Ectodermal cell (in vitro differentiated cells): Measurements from ENCODE around the gene NR2F1.
A peak's percentile ranks its signal among the peaks of the same experiment; 100 is the strongest.

Source experiments
- H3K27ac ChIP-seq: 2 replicates; pipeline ENCODE4 v1.7.0; 2013; ENCODE audit warnings: mild to moderate bottlenecking, low read depth, low read length; ENCODE audit not compliant: insufficient read depth, poor library complexity, severe bottlenecking
- H3K27me3 ChIP-seq: 2 replicates; pipeline ENCODE4 v1.7.0; 2013; ENCODE audit warnings: mild to moderate bottlenecking, low read length; ENCODE audit not compliant: insufficient read depth, control insufficient read depth, poor library complexity, severe bottlenecking
- H3K36me3 ChIP-seq: one replicate; pipeline ENCODE4 v1.7.0; 2013; ENCODE audit warnings: low read length; ENCODE audit not compliant: control insufficient read depth, insufficient read depth
- H3K4me1 ChIP-seq: one replicate; pipeline ENCODE4 v1.7.0; 2013; ENCODE audit warnings: low read length; ENCODE audit not compliant: control insufficient read depth, insufficient read depth
- H3K4me3 ChIP-seq: 2 replicates; pipeline ENCODE4 v1.7.0; 2013; ENCODE audit warnings: low read depth, low read length, control low read depth; ENCODE audit not compliant: insufficient read depth
- H3K9me3 ChIP-seq: 2 replicates; pipeline ENCODE4 v1.7.0; 2013; ENCODE audit warnings: mild to moderate bottlenecking, low read length, moderate library complexity; ENCODE audit not compliant: control insufficient read depth
- whole genome bisulfite sequencing, 2 experiments: methylation state at CpG; one replicate each; pipeline ENCODE4 v1.1.7; 2013; ENCODE audit warnings: missing lambda C conversion rate in 2 of 2; 5-methylcytosine and 5-hydroxymethylcytosine counted together

NR2F1 gene

GRCh38 chr5:93607367-93608258 lies 24.6 kb downstream of the NR2F1 start:
- no peak overlapping the region for H3K27ac ChIP-seq
- H3K9me3 ChIP-seq = no peaks in the 10 kb centered on the region
- peaks cover 100% of the 10 kb centered on the region for H3K27me3 ChIP-seq
- peak overlapping the region; percentile 16 for H3K4me3 ChIP-seq
- H3K36me3 ChIP-seq = no peaks in the 10 kb centered on the region
- 2% methylated on average over 19 of the region's 19 CpGs for WGBS, 2 experiments
- peaks cover 10% of the 10 kb centered on the region for H3K4me1 ChIP-seq

DNA sequence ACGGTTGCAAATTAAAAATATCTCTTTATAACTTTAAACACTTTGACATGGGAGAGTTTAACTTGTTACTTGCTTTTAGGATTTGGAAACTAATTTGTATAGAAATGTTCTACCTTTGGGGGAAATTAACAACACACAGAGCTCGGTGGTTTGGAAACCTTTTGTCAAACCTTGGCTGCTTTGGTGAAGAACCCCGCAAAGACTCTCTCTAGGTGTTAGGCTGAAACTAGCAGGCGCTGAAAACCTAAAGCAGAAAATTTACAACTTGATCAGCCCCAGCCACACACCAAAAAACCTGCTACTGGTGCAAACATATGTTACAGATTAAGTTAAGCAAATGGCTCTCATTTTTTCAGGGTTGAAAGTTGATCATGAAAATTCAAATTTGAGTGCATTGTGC lies 25.8 kb downstream of the NR2F1 start:
- Histone ChIP-seq H3K9me3 (no peaks in the 10 kb centered on the region), H3K4me3 (no peak overlapping the region), H3K4me1 (peaks cover 5% of the 10 kb centered on the region), H3K36me3 (no peaks in the 10 kb centered on the region), H3K27ac (no peak overlapping the region), H3K27me3 (peaks cover 100% of the 10 kb centered on the region)
- WGBS, 2 experiments = 4% methylated on average over 3 of the region's 4 CpGs

DNA sequence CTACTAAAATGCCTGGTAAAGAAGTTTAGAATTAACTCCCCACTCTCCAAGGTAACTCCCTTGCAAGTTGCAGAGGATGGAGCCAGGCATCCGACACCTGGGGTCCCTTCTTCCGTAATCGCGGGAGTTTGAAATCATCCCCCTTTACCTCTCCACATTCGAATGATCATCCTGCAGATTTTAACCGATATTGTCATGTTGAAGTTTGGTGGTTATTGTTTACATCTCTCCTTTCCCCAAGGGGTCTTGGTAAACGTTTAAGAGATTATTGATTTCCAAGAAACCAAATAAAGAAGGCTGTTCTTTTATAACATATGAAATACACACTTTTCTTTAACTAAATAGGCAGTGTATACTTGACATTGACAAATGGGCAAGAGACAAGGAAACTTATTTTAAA lies 26.7 kb downstream of the NR2F1 start:
- Histone ChIP-seq H3K27me3 (peaks cover 100% of the 10 kb centered on the region), H3K9me3 (no peaks in the 10 kb centered on the region), H3K27ac (no peak overlapping the region), H3K4me1 (peaks cover 5% of the 10 kb centered on the region), H3K36me3 (no peaks in the 10 kb centered on the region), H3K4me3 (no peak overlapping the region)
- 3 to 7% methylated on average over 5 to 7 of the region's 7 CpGs for WGBS, 2 experiments

DNA sequence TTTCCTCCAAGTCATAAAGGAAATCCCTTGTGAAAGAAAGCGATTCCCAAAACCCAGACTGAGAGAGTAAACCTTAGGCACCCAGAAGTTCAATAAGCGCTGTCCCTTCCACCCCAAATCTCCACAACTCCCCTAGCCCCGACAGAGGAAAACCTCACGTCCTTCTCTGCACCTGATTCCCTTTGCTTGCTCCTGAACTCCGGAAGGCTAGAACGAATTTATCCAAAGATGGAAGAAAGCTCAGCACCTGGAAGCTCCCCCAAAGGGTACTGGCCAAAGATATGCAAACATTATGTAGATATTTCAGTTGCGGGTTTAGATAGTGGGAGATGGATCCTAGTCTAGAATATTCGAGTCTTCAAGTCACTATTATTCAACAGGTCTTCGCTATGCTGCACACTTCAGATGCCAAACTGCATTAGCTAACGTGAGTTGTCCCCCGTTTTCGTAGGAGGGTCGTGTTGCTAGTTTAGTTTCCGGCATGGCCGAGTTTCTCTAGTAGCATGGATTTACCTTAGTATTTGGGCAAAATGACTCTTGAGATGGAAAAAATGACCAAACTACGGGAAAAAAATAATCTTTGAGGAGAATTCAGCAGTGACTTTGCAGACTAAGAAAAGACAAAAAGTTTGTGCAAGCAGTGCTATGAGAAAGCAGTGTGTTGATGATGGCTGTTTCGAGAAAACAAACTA lies 27.7 kb downstream of the NR2F1 start:
- Histone ChIP-seq H3K4me1 (peaks cover 5% of the 10 kb centered on the region), H3K4me3 (no peak overlapping the region), H3K27ac (no peak overlapping the region), H3K36me3 (no peaks in the 10 kb centered on the region), H3K9me3 (no peaks in the 10 kb centered on the region), H3K27me3 (peaks cover 100% of the 10 kb centered on the region)
- WGBS, 2 experiments = 8% methylated on average over 17 of the region's 17 CpGs

DNA sequence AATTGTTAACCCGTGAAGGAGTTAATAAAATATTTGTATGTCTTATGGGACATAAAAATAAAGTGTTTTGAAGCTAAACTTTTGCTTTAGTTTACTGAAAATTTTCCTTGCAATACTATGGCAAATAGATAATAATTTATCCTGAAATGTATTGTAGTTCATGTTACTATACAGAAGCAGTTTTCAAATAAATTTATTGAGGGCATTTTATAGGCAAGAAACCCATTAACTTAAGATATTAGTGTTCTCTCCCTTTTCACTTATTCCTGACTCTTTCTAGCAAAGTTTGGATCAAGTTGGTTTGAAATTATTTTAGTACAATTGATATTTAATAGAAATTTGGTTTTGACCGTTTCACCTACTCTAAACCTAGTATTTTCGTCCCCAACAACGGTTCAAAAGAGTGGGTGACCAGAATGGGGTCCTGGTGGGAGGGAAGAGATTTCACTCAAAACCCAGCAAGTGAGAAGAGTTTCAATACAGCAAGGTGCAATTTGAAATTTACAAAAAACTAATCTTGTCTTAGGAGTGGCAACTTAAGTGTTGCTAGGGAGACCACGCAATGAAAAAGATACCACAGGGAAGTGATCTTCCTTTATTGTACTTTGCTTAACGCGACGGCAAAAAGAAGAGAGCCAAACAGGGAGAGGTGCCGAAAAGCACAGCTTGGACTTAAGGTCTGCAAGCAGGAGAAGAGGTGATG lies 28.4 kb downstream of the NR2F1 start:
- peaks cover 100% of the 10 kb centered on the region for H3K27me3 ChIP-seq
- no peak overlapping the region for H3K27ac ChIP-seq
- no peak overlapping the region for H3K4me3 ChIP-seq
- 1 to 8% methylated on average over 7 to 8 of the region's 9 CpGs for WGBS, 2 experiments
- peaks cover 5% of the 10 kb centered on the region for H3K4me1 ChIP-seq
- no peaks in the 10 kb centered on the region for H3K9me3 ChIP-seq
- no peaks in the 10 kb centered on the region for H3K36me3 ChIP-seq

- 1% methylated on average over 35 to 36 of the region's 43 CpGs for WGBS, 2 experiments
- no peak overlapping the region for H3K27ac ChIP-seq
- H3K27me3 ChIP-seq = peaks cover 100% of the 10 kb centered on the region
- no peak overlapping the region for H3K4me3 ChIP-seq
- H3K9me3 ChIP-seq = no peaks in the 10 kb centered on the region
- peaks cover 4% of the 10 kb centered on the region for H3K4me1 ChIP-seq
- H3K36me3 ChIP-seq = no peaks in the 10 kb centered on the region
These were observed 29.2 kb downstream of the NR2F1 start for GRCh38 chr5:93611976-93612854.

GRCh38 chr5:93612855-93613243 lies 29.8 kb downstream of the NR2F1 start:
- no peaks in the 10 kb centered on the region for H3K36me3 ChIP-seq
- H3K4me1 ChIP-seq = no peaks in the 10 kb centered on the region
- H3K9me3 ChIP-seq = no peaks in the 10 kb centered on the region
- peaks cover 100% of the 10 kb centered on the region for H3K27me3 ChIP-seq
- H3K4me3 ChIP-seq = no peak overlapping the region
- no peak overlapping the region for H3K27ac ChIP-seq

DNA sequence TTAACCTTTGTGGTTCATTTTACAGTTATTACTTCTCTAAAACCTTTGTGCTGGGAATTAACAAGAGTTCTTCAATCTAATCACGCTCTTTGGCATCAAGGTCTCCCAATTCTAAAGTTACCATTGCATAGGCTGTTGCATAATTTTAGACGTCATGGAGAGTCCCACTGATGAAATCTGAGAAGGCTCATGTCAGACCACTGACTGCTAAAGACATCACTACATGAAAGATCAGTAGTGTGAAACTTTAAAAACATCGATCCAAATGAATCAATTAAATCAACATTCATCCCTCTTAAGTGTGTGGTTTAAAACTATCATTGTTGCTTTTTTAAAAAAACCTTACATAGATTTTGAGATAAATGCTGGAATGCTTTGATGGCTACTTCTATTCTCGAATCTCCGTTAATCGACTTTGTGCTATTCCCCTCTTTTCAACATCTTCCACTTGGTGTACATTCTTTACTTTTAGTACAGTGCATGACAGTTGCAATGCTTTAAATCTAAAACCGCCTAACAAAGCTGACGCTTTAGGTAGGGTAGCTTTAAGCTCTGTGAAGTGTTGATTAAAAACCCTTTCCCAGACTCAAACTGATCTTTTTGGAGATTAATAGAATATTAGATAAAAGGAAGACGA lies 33.6 kb downstream of the NR2F1 start:
- peaks cover 87% of the 10 kb centered on the region for H3K27me3 ChIP-seq

GRCh38 chr5:93620487-93621326 lies 37.7 kb downstream of the NR2F1 start:
- H3K4me1 ChIP-seq = peaks cover 16% of the 10 kb centered on the region

More for the DNA sequence above, 33.6 kb downstream of the NR2F1 start:
- 34 to 37% methylated on average over 7 to 8 of the region's 9 CpGs for WGBS, 2 experiments
- Histone ChIP-seq H3K36me3 (no peaks in the 10 kb centered on the region), H3K9me3 (no peaks in the 10 kb centered on the region), H3K27ac (no peak overlapping the region), H3K4me3 (no peak overlapping the region), H3K4me1 (peaks cover 7% of the 10 kb centered on the region)

More at GRCh38 chr5:93620487-93621326, 37.7 kb downstream of the NR2F1 start:
- 0% methylated on average over 69 to 75 of the region's 75 CpGs for WGBS, 2 experiments
- Histone ChIP-seq H3K27me3 (peaks cover 78% of the 10 kb centered on the region), H3K9me3 (no peaks in the 10 kb centered on the region), H3K36me3 (no peaks in the 10 kb centered on the region), H3K27ac (peak overlapping the region; percentile 80), H3K4me3 (peak overlapping the region; percentile 69)
